Progenitor cell of endocrine pancreas (in vitro differentiated cells): Measurements from ENCODE around the gene PHOSPHO1. TPM values are rescaled to one million over a fixed set of nuclear protein-coding genes. Genes with fewer than 3 reads are reported as not detected.
A peak's percentile ranks its signal among the peaks of the same experiment; 100 is the strongest.
"Not testable (repeated sequence)": the region's sequence is repeated elsewhere in the genome, so short reads cannot be mapped to it uniquely, and the experiment has no call there.

ENCODE experiments used
- DNase-seq: peaks from one replicate; pipeline ENCODE4 v3.0.0; 2021; ENCODE audit warnings: low spot score; ENCODE audit not compliant: unreplicated experiment
- H3K27ac Mint-ChIP-seq: 2 replicates; pipeline ENCODE4 v1.8.0; 2021; ENCODE audit warnings: mild to moderate bottlenecking, moderate library complexity, mixed read lengths
- H3K27me3 Mint-ChIP-seq: 2 replicates; pipeline ENCODE4 v1.8.0; 2021; ENCODE audit warnings: mixed read lengths
- H3K36me3 Mint-ChIP-seq: 2 replicates; pipeline ENCODE4 v1.8.0; 2022; ENCODE audit warnings: mixed read lengths; ENCODE audit not compliant: insufficient read depth
- H3K4me1 Mint-ChIP-seq: 2 replicates; pipeline ENCODE4 v1.8.0; 2021; ENCODE audit warnings: low read depth, mixed read lengths
- H3K4me3 Mint-ChIP-seq: 2 replicates; pipeline ENCODE4 v1.8.0; 2021; ENCODE audit warnings: low read depth, mild to moderate bottlenecking, moderate library complexity, mixed read lengths
- H3K9me3 Mint-ChIP-seq: 2 replicates; pipeline ENCODE4 v1.8.0; 2021; ENCODE audit warnings: low read depth, mixed read lengths
- CTCF ChIP-seq: fragments of 200-600 bp; sonication (generic); IDR thresholded peaks from one replicate; pipeline ENCODE4 v1.5.0; 2021; ENCODE audit warnings: antibody characterized with exemption, mild to moderate bottlenecking; ENCODE audit not compliant: unreplicated experiment
- total RNA-seq: library from RNA; stranded (reverse); gene quantifications from 2 replicates; pipeline ENCODE4 v1.2.1, GENCODE V29; 2021

Gene PHOSPHO1
- total RNA-seq, 1 donor from 2014 or later, result not detected

GRCh38 chr17:49180998-49181635 is 49.5 kb downstream of the PHOSPHO1 start:
- no peak overlapping the region for H3K27ac Mint-ChIP-seq
- peaks cover 21% of the 10 kb centered on the region for H3K9me3 Mint-ChIP-seq
- peaks cover 3% of the 10 kb centered on the region for H3K36me3 Mint-ChIP-seq
- H3K27me3 Mint-ChIP-seq, result peaks cover 5% of the 10 kb centered on the region
- no peaks in the 10 kb centered on the region for H3K4me1 Mint-ChIP-seq
- no peak for TF ChIP-seq CTCF
- no peak for DNase-seq
- H3K4me3 Mint-ChIP-seq, result no peak overlapping the region

- no peak for DNase-seq
- Mint-ChIP-seq H3K4me1 (no peaks in the 10 kb centered on the region), H3K36me3 (peaks cover 3% of the 10 kb centered on the region), H3K27ac (no peak overlapping the region), H3K4me3 (no peak overlapping the region), H3K9me3 (peaks cover 19% of the 10 kb centered on the region), H3K27me3 (peaks cover 5% of the 10 kb centered on the region)
- peak; percentile 64 for TF ChIP-seq CTCF
These were observed 50.3 kb downstream of the PHOSPHO1 start for GRCh38 chr17:49180303-49180702.

GRCh38 chr17:49175978-49176377 is 54.6 kb downstream of the PHOSPHO1 start:
- H3K27ac Mint-ChIP-seq, H3K27me3 Mint-ChIP-seq, H3K4me3 Mint-ChIP-seq, H3K4me1 Mint-ChIP-seq, DNase-seq, H3K36me3 Mint-ChIP-seq: not testable (repeated sequence)
- H3K9me3 Mint-ChIP-seq, result peaks cover 25% of the 10 kb centered on the region

Other genes starting within 250 kb of the PHOSPHO1 start
- 298 and 326 TPM in 2 replicates for gene IGF2BP1, start 233.4 kb downstream of the PHOSPHO1 start, total RNA-seq
- gene B4GALNT2, start 98.0 kb downstream of the PHOSPHO1 start, total RNA-seq, result 0.07 and 0.11 TPM in 2 replicates
- not detected in 2 replicates for gene GNGT2, start 20.2 kb downstream of the PHOSPHO1 start, total RNA-seq
- gene ABI3, start 20.1 kb downstream of the PHOSPHO1 start, total RNA-seq, result not detected in 2 replicates
- gene ZNF652, start 131.5 kb upstream of the PHOSPHO1 start, total RNA-seq, result 49.3 and 52.7 TPM in 2 replicates
- 168 and 169 TPM in 2 replicates for gene PHB1, start 184.1 kb upstream of the PHOSPHO1 start, total RNA-seq